SK-N-SH treated with all-trans-retinoic acid at 6 μM for 48 hours (cell line): ENCODE measurements around the gene LOXL3.

ENCODE experiments used
- CSDC2 ChIP-seq: fragments of 250-450 bp; sonication (Bioruptor Pico); IDR thresholded peaks from 2 replicates; pipeline ENCODE4 v1.5.0; 2020; ENCODE audit warnings: mild to moderate bottlenecking, moderate library complexity
- OSR1 ChIP-seq: fragments of 250-450 bp; sonication (Bioruptor Pico); IDR thresholded peaks from 2 replicates; pipeline ENCODE4 v1.8.0; 2022; ENCODE audit warnings: moderate library complexity, mild to moderate bottlenecking, inconsistent platforms

DNA sequence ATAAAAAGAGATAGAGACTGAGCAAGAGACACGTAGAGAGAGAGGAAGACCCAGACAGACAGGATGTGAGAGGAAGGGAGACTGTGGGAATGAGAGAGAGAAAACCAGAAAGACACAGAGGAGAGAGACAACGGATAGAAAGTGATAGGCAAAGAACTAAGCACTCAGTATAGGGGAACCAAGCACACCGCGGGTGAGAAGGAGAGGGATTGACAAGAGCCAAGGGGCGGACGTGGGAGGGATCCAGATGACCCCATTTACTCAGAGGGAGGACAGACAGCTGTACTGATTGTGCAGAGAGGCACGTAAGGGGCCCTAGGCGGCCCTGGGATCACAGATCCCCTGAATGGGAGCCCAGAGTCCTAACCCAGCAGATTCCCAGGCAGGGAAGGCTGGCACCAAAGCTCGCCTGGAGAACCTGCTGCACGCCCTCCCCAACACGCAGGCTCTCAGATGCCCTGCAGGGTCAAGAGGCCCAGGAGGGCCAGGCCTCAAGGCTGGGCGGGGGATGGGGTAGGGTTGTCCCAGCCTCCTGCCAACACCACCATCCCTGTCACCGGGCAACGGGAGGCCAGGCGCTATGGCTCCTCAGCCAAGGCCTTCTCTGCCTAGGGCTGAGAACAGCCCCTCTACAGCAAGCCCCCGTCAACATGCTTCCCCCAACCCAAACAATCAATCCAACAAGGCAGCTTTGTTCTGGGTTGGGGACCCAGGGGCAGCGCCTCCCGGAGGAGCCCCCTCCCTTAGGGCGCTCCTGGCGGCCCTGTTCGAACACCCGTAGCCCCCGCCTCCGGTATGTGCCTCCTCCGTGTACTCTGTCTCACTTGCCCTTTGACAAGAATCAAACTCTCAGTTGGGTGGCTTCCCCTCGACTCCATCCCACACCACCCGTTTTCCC lies 579 bp downstream of the LOXL3 start:
- TF ChIP-seq CSDC2 (CRISPR knock-in tag) (no peak), OSR1 (CRISPR knock-in tag) (no peak)
